Midbrain (tissue), 1 donor: ENCODE measurements around the gene MGAT4C.
A peak's percentile ranks its signal among the peaks of the same experiment; 100 is the strongest.
"Not testable (repeated sequence)": the region's sequence is repeated elsewhere in the genome, so short reads cannot be mapped to it uniquely, and the experiment has no call there.

Source experiments
- DNase-seq: peaks from one replicate; lab custom pipeline; 2025; lab: John Stamatoyannopoulos, UW

MGAT4C gene

DNA sequence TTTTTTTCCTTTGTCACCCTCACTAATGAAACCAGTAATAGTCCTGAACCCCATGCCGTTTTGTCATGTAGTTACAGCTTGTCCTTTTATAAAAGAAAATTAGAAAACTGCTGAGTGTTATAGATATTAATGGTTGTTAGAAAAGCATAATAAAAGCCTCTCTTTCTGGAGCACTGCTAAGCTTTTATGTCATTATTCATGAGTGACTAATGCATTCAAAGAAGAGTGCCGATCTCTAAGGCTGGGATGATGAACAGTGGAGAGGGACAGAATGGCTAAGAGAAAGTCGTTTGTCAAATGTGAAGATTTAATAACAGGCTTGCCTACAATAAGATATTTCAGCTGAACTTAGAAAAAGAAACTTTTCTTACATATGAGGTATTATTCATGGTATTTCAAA lies 121.6 kb downstream of the MGAT4C start:
- peak; percentile 11 for DNase-seq

DNA sequence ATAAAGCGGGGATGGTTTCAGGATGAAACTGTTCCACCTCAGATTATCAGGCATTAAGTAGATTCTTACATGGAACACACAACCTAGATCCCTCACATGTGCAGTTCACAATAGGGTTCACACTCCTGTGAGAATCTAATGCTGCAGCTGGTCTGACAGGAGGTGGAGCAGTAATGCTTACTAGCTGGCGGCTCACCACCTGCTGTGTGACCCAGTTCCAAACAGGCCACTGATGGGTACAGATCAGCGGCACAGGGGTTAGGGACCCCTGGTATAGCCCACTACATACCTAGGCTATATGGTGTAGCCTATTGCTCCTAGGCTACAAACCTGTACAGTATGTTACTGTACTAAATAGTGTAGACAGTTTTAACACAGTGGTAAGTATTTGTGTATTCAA lies 129.3 kb downstream of the MGAT4C start:
- not testable (repeated sequence) for DNase-seq

DNA sequence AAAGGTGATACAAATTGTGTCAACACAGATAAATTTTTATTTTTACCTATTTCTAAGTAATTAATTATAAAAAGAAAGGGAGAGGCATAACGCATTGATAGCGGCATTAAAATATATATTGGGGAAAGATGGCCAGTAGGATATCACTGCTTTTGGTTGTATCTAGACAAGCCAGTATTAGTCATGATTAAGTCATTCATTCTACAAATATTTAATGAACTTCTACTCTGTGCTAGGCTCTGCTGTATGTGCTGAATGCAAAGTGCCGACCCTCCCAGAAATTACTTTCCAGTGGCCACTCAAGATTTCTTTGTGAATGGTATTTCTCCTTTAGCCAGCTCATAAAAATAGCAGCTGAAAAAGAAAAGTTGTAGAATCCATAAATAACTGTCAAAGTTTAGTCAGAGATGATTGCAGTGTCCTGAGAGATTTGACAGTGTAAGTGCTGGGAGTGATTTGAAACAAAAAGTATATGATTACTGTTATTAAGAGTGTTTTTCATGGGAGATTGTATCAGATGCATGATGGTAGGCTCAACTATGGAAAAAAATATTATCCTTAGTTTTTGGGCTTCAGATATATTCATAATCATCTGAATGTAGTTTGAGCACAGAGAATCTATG lies 133.2 kb downstream of the MGAT4C start:
- no peak for DNase-seq

DNA sequence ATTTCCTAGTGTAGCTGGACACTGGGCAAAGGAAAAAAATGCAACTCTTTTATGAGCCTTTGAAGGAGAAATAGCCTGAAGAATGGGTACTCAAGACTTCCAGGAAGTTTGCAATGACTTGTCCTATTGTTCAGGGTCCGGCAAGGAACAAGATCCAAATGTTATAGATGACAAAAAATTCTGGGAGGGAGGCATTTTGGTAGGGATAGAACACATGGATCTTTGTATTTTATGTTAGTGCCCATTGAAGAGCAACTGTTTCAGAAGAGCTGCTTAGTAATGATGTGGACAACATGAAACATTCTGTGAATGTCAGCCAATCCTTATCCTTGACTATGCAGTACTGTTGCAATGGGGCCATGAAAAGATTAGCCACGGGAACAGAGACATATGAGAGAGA lies 138.0 kb downstream of the MGAT4C start:
- DNase-seq: no peak

DNA sequence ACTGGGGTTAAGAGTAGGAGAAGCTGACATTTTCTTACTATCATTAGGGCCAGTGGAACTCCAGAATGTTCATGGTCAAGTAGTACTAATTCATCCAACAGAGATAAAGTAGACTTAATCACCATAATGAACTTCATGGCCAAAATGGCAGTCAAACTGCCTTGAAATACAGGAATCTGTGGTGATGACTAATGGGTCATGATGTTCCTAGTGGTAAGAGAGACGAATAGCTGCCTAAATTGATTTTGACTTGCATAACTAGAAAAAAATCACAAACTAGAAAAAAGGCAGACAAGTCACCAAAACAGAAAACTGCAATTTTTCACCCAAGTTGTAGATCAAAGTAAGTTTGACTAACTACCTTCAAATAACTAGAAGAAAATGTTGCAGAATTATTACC lies 138.5 kb downstream of the MGAT4C start:
- no peak for DNase-seq

DNA sequence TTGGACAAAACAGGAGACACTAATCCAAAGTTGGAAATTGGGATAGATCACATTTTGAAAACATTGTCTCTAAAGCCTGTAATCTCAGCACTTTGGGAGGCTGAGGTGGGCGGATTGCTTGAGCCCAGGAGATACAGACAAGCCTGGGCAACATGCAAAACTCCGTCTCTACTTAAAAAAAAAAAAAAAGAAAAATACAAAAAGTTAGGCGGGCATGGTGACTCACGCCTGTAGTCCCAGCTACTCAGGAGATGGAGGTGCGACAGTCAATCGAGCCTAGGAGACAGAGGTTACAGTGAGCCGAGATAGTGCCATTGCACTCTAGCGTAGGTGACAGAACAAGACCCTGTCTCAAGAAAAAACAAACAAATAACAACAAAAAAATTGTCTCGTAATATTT lies 152.1 kb downstream of the MGAT4C start:
- no peak for DNase-seq

DNA sequence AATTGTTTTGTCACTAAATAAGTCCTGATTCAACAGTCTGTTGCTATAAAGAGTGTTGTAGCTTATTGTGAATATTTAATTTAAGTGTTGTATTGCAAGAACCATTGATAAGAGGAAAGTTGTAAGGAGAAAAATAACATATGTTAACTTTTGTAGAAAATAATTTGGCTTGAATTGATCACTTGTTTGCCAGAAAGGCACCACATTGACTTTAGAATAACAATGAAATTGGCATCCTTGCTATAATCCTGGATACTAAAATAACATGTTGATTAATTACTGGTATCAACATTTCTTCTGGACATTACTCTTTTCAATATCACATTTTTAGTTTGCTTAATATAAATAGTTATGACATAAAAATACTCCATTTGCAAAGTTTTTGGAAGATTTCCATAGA lies 159.0 kb downstream of the MGAT4C start:
- DNase-seq: no peak

DNA sequence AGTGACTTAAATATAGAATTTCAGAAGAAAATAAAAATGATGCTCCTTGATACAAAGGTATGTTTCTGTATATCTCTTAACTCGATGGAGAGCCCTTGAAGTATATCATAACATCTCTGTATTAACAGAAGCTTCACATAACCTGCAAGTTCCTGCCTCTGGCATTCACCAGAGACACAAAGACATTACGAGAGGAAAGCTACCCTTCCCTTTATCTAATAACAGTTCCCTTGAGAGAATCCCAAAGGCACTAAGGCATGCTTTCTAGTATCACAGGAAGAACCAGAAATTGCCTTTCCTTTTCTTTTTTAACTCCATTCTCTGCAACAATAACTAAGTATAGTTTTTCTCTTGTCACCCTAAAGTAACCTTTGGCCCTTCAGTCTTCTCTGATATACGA lies 164.5 kb downstream of the MGAT4C start:
- no peak for DNase-seq

DNA sequence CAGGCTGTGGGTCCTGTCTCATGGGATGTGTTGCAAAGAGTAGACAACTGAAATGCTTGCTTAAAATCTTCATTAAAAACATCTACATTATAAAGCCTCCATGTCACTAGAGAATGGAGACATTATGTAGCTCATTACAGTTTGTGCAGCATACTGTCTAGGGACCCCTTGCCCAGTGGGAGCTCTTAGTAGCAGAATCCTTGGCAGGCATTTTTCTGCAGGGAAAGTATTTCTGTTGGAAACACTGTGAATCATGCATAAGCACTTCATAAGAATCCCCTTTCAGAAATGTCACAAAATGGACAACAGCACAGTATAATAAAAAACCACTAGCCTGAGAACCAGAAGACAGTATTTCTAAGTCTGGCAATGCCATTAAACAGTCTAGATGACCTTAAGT lies 174.3 kb downstream of the MGAT4C start:
- DNase-seq: no peak

DNA sequence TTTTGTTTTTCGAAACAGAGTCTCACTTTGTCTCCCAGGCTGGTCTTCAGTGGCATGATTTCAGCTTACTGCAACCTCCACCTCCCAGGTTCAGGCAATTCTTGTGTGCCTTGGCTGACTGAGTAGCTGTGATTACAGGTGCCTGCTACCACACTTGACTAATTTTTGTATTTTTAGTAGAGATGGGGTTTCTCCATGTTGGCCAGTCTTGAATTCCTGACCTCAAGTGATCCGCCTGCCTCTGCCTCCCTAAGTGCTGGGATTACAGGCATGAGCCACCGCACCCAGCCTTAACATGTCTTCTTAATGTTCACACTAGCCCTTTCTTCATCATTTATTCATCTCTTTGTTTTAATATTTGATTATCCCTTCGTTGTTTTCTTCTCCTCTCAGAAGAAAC lies 197.1 kb downstream of the MGAT4C start:
- not testable (repeated sequence) for DNase-seq

DNA sequence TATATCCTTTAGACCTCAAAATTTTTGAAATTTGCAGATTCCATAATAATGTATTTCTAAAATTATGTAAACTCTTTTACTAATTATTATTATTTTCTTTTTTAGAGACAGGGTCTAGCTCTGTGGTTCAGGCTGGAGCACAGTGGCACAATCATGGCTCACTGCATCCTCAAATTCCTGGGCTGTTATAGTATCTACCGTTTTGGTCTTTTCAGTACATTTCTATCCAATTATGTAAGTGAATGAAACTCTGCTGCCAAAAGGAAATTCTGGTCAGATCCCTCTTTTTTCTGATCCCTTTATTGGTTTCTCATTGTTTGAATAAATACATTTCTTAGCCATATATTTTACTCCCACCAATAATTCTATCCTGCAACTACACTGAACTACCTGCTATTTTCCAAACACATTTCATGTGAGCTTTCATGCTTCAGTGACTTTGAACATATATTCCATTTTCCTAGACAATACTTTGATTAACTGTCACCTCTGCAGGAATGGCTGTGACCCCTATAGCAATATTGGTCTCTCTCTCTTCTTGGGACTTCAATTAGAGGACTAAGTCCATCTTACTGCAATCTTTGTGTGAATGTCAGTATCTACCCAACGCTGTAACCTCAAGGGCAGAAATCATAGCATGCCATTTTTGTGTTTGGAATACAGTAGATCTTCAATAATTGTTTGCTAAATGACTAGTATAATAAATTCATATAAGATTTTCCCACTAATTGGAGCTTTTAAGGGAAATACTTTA lies 198.9 kb downstream of the MGAT4C start:
- no peak for DNase-seq

DNA sequence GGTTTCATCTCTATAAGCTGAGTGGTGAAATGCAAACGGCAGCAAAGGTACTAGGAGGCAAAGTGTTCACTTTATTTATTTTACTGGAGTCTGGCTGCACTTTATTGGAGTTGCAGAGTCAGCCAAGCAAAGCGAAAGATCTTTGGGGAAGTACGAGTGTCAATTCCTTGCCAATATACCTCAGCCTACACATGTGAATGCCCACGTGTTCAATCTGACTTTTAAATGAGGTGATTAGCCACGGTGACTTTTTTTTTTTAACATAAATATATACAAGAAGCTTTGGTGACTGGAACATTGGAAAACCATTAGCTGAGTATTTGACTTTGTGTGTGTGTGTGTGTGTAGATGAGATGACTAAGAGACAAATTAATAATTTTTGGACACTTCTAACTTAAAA lies 203.3 kb downstream of the MGAT4C start:
- DNase-seq: no peak

DNA sequence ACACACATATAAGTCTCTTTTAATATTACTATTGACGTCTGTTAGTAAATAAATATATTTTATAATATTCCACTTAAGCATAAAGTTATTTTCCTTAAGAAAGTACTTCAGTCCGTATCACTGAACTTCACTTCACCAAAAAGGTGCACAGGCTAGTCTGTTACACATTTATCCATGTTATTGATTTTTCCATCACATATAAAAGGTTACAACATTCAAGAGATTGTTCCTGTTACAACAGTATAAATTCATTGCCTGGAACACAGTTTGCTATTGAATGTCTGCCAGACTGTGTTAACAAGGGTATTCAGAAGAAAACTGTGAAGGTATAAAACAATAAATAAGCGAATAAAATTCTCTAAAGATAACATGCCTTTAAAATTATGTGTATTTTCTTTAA lies 206.2 kb downstream of the MGAT4C start:
- no peak for DNase-seq

DNA sequence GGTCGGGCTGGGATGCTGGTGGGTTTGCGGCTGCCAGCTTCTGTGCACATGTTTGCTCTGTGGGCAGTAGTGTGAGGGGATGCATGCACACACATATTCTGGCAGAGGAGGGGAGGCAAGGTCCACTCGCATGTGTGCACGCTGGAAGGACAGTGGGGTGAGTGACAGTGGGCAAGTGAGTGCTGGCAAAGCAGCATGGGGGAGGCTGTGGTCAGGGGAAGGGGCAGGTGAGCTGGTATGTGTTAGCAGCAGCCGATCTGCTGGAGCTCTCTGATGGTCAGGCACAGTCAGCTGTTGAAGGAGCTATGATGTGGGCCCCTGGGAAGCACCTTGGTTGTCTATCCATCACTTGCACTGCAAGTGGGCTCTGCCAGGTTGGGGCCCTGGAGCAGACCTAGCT lies 211.8 kb downstream of the MGAT4C start:
- no peak for DNase-seq

DNA sequence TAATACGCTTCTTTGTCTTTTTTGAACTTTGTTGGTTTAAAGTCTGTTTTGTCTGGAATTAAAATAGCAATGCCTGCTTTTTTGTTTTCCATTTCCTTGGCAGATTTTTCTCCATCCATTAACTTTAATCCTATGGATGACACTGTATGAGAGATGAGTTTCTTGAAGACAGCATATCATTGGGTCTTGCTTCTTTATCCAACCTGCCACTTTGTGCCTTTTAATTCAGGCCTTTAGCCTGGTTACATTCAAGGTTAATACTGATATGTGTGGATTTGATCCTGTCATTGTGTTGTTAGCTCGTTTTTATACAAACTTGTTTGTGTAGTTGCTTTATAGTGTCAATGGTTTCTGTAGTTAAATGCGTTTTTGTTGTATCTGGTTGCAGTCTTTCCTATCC lies 214.1 kb downstream of the MGAT4C start:
- no peak for DNase-seq

DNA sequence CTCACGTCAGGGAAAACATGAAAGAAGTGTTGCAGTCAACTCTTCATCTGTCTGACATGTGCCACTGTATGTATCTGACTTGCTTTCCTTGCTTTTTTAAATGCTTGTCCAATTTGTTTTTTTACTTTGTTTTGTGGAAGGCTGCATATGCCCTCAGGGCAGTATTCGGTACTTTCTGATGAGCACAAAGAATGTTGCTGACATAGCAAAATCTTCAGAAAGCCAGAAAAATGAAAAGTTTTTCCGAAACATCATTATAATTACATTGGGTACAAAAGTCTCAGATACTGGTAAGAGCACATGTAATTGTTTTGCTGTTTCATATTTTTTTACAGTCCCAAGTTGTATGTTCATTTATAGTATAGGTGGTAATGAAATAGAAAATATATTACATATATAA lies 237.8 kb downstream of the MGAT4C start:
- DNase-seq: no peak

DNA sequence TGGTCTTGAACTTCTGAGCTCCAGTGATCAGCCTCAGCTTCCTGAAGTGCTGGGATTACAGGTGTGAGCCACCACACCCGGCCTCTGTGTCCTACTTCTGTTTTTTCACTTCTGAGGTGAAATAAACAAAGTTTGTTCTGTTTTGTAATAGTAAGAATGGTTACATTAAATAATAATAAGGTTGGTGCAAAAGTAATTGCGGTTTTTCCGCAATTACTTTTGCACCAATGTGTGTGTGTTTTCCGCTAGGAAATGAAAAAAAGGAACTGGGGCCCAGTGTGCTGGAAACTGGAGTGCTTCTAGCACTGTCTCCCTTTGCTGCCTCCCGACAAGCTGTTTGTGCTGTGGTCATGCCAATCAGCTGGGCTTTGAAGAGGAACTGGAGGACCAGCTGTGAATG lies 241.2 kb downstream of the MGAT4C start:
- DNase-seq: no peak

DNA sequence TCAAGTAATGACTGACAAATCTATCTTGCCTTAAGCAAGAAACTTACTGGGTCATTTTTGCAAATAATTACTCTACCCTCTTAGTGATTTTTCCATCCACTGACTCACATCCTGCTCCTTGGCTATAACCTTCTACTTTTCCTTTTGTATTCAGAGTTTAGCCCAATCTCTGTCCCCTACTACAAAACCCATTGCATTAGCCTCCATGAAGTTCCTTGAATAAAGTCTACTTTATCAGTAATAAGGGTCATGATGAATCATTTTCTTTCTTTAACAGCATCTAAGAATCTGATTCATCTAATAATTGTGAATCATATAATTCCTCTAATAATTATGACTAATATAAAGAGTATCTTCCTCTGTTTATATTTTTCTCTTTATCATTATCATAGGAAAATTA lies 249.5 kb downstream of the MGAT4C start:
- no peak for DNase-seq

DNA sequence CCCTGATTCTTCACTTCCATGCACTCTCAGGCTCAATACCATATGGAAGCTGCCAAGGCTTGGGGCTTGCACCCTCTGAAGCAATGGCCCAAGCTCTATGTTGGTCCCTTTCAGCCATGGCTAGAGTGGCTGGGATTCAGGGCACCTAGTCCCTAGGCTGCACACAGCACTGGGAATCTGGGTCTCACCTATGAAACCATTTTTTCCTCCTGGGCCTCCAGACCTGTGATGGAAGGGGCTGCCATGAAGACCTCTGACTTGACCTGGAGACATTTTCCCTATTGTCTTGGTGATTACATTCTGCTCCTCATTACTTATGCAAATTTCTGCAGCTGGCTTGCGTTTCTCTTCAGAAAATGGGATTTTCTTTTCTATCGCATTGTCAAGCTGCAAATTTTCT lies 258.1 kb downstream of the MGAT4C start:
- DNase-seq: no peak

DNA sequence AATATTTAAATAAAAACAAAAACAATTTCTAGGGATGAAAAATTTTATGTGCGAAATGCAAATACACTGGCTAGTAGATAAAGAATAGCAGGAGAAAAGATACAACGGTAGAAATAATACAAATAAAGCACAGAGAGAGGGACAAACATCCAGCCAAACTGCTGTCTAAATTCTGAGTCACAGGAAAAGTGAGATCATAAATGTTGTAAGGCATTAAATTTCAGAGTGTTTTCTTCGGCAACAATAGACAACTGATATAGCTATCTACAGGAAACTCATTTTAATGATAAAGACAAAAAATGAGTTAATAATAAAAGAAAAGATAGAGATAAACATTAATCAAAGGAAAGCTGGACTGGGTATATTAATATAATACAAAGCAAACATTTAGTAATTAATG lies 259.9 kb downstream of the MGAT4C start:
- DNase-seq: no peak

DNA sequence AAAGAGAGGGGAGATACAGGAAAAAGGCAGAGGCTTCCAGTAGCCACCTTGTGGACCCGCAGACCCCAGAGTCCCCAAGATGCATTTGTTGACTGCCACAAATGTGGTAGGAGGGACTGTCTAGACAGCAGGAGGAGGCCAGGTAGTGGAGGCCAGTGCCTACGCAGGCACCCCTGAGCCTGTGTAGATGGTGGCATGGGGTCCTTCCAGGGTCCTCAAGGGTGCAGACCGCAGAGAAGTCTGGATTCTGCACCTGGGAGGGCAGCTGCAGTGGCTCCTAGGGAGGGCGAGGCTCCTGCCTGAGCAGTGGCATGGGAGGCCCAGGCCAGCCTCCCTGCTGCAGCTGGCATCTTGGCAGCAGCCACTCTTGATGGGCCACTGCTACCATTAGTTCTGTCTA lies 262.4 kb downstream of the MGAT4C start:
- no peak for DNase-seq

DNA sequence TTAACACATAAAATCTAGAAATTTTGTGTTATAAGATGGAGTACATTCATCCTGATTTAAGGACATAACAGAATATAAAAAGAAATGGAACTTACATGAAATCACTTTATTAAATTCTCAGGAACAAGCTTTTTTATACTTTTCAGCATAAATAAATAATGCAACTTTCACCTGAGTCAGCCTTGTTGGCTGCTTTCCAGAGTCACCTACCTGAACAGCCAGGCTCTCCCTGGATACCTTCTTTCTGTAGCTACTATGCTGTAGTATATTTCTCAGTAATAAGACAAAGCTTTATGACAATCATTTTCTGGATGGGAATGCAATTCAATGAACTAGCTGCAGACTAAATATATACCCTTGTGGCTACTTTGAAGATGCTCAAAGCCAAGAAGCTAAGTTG lies 270.2 kb downstream of the MGAT4C start:
- no peak for DNase-seq

DNA sequence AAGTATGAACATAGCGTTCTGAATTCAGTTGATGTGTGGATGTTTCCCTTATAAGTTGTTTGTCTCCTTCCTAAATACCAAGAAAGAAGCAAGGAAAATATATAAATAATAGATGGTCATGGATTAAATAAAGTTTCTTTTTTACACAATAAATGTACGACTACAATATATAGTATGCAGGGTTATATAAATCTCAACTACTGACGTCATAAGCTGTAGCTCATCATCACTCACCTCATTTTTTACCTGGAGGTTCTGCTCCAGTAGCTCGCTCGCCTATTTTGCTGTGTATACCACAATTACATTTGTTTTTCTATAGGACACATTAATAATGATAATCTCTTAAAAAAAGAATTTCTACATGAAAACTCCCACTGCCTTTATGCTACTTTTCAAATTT lies 272.6 kb downstream of the MGAT4C start:
- no peak for DNase-seq

DNA sequence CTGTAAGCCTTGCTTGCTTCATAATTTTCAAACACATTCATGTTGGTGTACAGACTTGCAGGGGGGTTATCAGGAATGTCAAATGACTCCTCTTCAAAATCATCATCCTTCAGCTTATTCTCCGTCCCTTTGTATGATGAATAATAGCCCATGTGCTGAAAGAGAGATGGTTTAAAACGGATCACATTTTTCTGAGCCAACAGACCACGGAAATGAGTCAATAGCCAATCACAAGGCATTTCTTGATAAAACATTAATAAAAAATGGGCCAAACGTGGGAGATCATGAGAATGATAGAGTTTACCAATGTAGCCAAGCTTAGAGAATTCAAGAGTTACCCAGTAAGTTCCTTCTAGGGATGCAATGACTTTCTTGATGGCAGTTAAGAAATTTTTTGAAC lies 276.6 kb downstream of the MGAT4C start:
- no peak for DNase-seq
